ENCODE measurements around the gene CLCN2. TPM values are rescaled to one million over a fixed set of nuclear protein-coding genes. Genes with fewer than 3 reads are reported as not detected.

CLCN2 gene
- total RNA-seq, 1 donor from 2014 or later, result 17.8 TPM

DNA sequence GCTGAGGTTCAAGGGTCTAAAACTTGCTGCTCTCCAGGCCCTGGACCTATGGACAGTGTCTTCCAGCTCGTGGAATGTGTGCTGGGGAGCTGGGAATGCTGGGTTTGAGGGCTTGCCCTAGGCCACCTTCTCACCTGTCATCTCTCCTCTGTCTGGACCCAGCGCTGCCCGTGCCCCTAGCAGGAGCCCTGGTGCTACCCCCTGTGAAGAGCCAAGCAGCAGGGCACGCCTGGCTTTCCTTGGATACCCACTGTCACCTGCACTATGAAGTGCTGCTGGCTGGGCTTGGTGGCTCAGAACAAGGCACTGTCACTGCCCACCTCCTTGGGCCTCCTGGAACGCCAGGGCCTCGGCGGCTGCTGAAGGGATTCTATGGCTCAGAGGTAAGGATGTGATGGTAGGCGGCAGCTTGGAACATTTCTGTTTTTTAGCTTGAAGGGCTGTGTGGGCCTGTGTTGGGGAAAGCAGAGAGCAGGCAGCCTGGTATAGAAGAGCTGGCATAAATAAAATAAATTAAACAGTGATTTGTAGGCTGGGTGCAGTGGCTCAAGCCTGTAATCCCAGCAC, 23.5 kb upstream of the CLCN2 start:
- no peak overlapping the region for H3K4me3 Mint-ChIP-seq (ENCODE audit: unreplicated experiment)
- H3K9me3 Mint-ChIP-seq (ENCODE audit: unreplicated experiment), result peaks cover 1% of the 10 kb centered on the region
- no peak for DNase-seq
- peak overlapping the region; percentile 17 for H3K27ac Mint-ChIP-seq (ENCODE audit: unreplicated experiment)
- H3K4me1 Mint-ChIP-seq (ENCODE audit: low read depth, unreplicated experiment), result peaks cover 1% of the 10 kb centered on the region
- H3K36me3 Mint-ChIP-seq (ENCODE audit: unreplicated experiment), result no peaks in the 10 kb centered on the region
- TF ChIP-seq, protein P1, sequence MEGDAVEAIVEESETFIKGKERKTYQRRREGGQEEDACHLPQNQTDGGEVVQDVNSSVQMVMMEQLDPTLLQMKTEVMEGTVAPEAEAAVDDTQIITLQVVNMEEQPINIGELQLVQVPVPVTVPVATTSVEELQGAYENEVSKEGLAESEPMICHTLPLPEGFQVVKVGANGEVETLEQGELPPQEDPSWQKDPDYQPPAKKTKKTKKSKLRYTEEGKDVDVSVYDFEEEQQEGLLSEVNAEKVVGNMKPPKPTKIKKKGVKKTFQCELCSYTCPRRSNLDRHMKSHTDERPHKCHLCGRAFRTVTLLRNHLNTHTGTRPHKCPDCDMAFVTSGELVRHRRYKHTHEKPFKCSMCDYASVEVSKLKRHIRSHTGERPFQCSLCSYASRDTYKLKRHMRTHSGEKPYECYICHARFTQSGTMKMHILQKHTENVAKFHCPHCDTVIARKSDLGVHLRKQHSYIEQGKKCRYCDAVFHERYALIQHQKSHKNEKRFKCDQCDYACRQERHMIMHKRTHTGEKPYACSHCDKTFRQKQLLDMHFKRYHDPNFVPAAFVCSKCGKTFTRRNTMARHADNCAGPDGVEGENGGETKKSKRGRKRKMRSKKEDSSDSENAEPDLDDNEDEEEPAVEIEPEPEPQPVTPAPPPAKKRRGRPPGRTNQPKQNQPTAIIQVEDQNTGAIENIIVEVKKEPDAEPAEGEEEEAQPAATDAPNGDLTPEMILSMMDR (IDR thresholded peaks at IDR 0.05; ENCODE audit: partially characterized antibody, unreplicated experiment), result no peak
- H3K27me3 Mint-ChIP-seq (ENCODE audit: unreplicated experiment), result peaks cover 12% of the 10 kb centered on the region

DNA sequence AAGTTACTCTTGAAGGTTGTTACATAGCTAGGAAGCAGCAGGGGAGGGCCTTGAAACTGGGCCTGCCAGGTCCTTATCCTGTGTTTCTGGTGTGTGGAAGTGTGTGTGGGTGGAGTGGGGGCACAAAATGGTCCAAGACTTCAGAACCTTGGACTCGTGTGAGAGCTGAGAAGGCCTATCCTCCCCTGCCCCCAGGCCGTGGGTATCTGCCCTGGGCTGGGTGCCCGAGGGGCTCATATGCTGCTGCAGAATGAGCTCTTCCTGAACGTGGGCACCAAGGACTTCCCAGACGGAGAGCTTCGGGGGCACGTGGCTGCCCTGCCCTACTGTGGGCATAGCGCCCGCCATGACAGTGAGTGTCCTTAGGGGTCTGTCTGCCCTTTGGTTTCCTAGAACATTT, 22.9 kb upstream of the CLCN2 start:
- Mint-ChIP-seq H3K9me3 (ENCODE audit: unreplicated experiment) (peaks cover 1% of the 10 kb centered on the region), H3K4me3 (ENCODE audit: unreplicated experiment) (no peak overlapping the region), H3K4me1 (ENCODE audit: low read depth, unreplicated experiment) (peaks cover 1% of the 10 kb centered on the region), H3K27me3 (ENCODE audit: unreplicated experiment) (peaks cover 10% of the 10 kb centered on the region), H3K27ac (ENCODE audit: unreplicated experiment) (no peak overlapping the region), H3K36me3 (ENCODE audit: unreplicated experiment) (no peaks in the 10 kb centered on the region)
- TF ChIP-seq, protein P1 (IDR thresholded peaks at IDR 0.05; ENCODE audit: partially characterized antibody, unreplicated experiment), result no peak
- DNase-seq, result no peak

DNA sequence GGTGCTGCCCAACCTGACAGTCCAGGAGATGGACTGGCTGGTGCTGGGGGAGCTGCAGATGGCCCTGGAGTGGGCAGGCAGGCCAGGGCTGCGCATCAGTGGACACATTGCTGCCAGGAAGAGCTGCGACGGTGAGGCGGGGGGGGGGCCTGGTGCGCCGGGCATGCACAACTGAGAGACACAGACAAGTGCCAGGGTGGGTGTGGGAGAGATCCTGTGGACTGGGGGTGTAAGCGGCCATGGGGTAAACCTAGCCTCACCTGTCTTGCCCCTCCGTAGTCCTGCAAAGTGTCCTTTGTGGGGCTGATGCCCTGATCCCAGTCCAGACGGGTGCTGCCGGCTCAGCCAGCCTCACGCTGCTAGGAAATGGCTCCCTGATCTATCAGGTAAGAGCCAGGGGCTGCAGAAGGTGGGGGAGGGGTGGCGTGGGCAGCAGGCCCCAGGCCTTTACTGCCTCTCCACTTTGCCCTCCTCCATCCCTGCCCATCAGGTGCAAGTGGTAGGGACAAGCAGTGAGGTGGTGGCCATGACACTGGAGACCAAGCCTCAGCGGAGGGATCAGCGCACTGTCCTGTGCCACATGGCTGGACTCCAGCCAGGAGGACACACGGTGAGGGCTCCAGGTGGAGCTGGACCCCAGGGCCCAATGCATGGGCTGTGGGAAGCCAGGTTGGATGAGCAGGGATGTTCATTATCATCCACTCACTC, 21.8 kb upstream of the CLCN2 start:
- H3K27me3 Mint-ChIP-seq (ENCODE audit: unreplicated experiment), result peaks cover 14% of the 10 kb centered on the region
- H3K36me3 Mint-ChIP-seq (ENCODE audit: unreplicated experiment), result no peaks in the 10 kb centered on the region
- no peak overlapping the region for H3K27ac Mint-ChIP-seq (ENCODE audit: unreplicated experiment)
- TF ChIP-seq, protein P1 (IDR thresholded peaks at IDR 0.05; ENCODE audit: partially characterized antibody, unreplicated experiment), result no peak
- no peak overlapping the region for H3K4me3 Mint-ChIP-seq (ENCODE audit: unreplicated experiment)
- H3K9me3 Mint-ChIP-seq (ENCODE audit: unreplicated experiment), result peaks cover 7% of the 10 kb centered on the region
- DNase-seq, result no peak
- peaks cover 12% of the 10 kb centered on the region for H3K4me1 Mint-ChIP-seq (ENCODE audit: low read depth, unreplicated experiment)

- H3K27me3 Mint-ChIP-seq (ENCODE audit: unreplicated experiment), result peaks cover 14% of the 10 kb centered on the region
- TF ChIP-seq, protein P1 (IDR thresholded peaks at IDR 0.05; ENCODE audit: partially characterized antibody, unreplicated experiment), result no peak
- no peak overlapping the region for H3K4me3 Mint-ChIP-seq (ENCODE audit: unreplicated experiment)
- H3K27ac Mint-ChIP-seq (ENCODE audit: unreplicated experiment), result no peak overlapping the region
- peaks cover 18% of the 10 kb centered on the region for H3K4me1 Mint-ChIP-seq (ENCODE audit: low read depth, unreplicated experiment)
- no peaks in the 10 kb centered on the region for H3K36me3 Mint-ChIP-seq (ENCODE audit: unreplicated experiment)
- DNase-seq, result no peak
- H3K9me3 Mint-ChIP-seq (ENCODE audit: unreplicated experiment), result peaks cover 7% of the 10 kb centered on the region
These were observed 21.1 kb upstream of the CLCN2 start for GRCh38 chr3:184382326-184383032.

All from glutamatergic neuron (in vitro differentiated cells).